Endothelial cell of umbilical vein (primary cell): ENCODE measurements around the gene C1R. TPM values are rescaled to one million over a fixed set of nuclear protein-coding genes. Genes with fewer than 3 reads are reported as not detected.

Source experiments
- BruUV-seq: library from RNA; stranded (reverse); fragments of 400-500 nt; replicated peaks from 2 replicates; lab custom pipeline; 2021; lab: Mats Ljungman, UMichigan
- CTCF ChIA-PET: fragments of 300-600, 350-600 bp; sonication (Branson Sonifier 250); formaldehyde crosslinking; loops from one replicate; lab custom pipeline; 2021; ENCODE audit warnings: antibody characterized with exemption, inconsistent platforms; lab: Charles Lee
- POLR2A ChIA-PET: fragments of 300-600, 350-600 bp; sonication (Branson Sonifier 250); formaldehyde crosslinking; loops from one replicate; lab custom pipeline; 2021; ENCODE audit warnings: antibody characterized with exemption, inconsistent platforms; lab: Charles Lee
- DNase-seq: peaks from one replicate; pipeline ENCODE4 v3.0.0-alpha.2; 2011; ENCODE audit warnings: low read depth, low spot score
- FAIRE-seq: peaks from 2 replicates; lab custom pipeline; 2011; peaks lifted over from hg19 to GRCh38; lab: Jason Lieb, UNC
- H2AFZ ChIP-seq: 2 replicates; pipeline ENCODE4 v1.6.0; 2012; ENCODE audit warnings: low read depth, low read length, control low read depth, inconsistent platforms
- H3K27ac ChIP-seq: 2 replicates; pipeline ENCODE4 v1.5.1; 2011; ENCODE audit warnings: low read depth, mild to moderate bottlenecking, control low read depth, low read length, moderate library complexity; ENCODE audit not compliant: insufficient read depth
- H3K27me3 ChIP-seq, 2 experiments: 2 replicates each; pipeline versions ENCODE4 v1.6.0 to v1.6.1; 2011; ENCODE audit warnings: low read length in 2 of 2, mixed read lengths in 1 of 2; ENCODE audit not compliant: control insufficient read depth in 2 of 2, insufficient read depth in 2 of 2
- H3K36me3 ChIP-seq, 2 experiments: 2 replicates in 1 of 2; 3 replicates in 1 of 2; pipeline ENCODE4 v1.5.1; 2011; ENCODE audit warnings: low read length in 2 of 2, mild to moderate bottlenecking in 1 of 2, moderate library complexity in 1 of 2; ENCODE audit not compliant: control insufficient read depth in 2 of 2, insufficient read depth in 2 of 2; ENCODE audit errors: extremely low read depth in 1 of 2
- H3K4me1 ChIP-seq: 3 replicates; pipeline ENCODE4 v1.5.1; 2011; ENCODE audit warnings: mild to moderate bottlenecking, low read length; ENCODE audit not compliant: control insufficient read depth, insufficient read depth; ENCODE audit errors: extremely low read depth
- H3K4me2 ChIP-seq: 2 replicates; pipeline ENCODE4 v1.6.1; 2011; ENCODE audit warnings: low read length, control low read depth, mixed read lengths; ENCODE audit not compliant: insufficient read depth
- H3K4me3 ChIP-seq, 3 experiments: fragments of 200-600 bp in 1 of 3; sonication (generic), shearing (Covaris generic) in 1 of 3; replicated peaks in 1 of 3; 2 replicates each; pipeline ENCODE4 v1.5.1; 2011 to 2016; ENCODE audit warnings: control low read depth in 3 of 3, low read length in 3 of 3, mild to moderate bottlenecking in 2 of 3, inconsistent platforms in 1 of 3, low read depth in 1 of 3, moderate library complexity in 1 of 3; ENCODE audit not compliant: insufficient read depth in 1 of 3
- H3K79me2 ChIP-seq: 2 replicates; pipeline ENCODE4 v1.6.0; 2012; ENCODE audit warnings: low read length, inconsistent platforms; ENCODE audit not compliant: control insufficient read depth, insufficient read depth
- H3K9ac ChIP-seq: replicated peaks from 2 replicates; pipeline ENCODE3; 2011; ENCODE audit warnings: low read length, control low read depth; ENCODE audit not compliant: insufficient read depth; ENCODE audit errors: extremely low read depth
- H3K9me1 ChIP-seq: replicated peaks from 3 replicates; pipeline ENCODE4 v1.6.0; 2011; ENCODE audit warnings: mild to moderate bottlenecking, low read length; ENCODE audit not compliant: control insufficient read depth, insufficient read depth; ENCODE audit errors: extremely low read depth
- H3K9me3 ChIP-seq: replicated peaks from 2 replicates; pipeline ENCODE4 v1.5.1; 2012; ENCODE audit warnings: low read length, inconsistent platforms; ENCODE audit not compliant: control insufficient read depth, insufficient read depth
- H4K20me1 ChIP-seq: replicated peaks from 2 replicates; pipeline ENCODE3; 2011; ENCODE audit warnings: mild to moderate bottlenecking, low read length; ENCODE audit not compliant: control insufficient read depth, insufficient read depth; ENCODE audit errors: extremely low read depth
- CTCF ChIP-seq, 2 donors: IDR thresholded peaks; 1 replicate in 1 of 2; 2 replicates in 1 of 2; pipeline ENCODE4 v1.5.1; 2011; ENCODE audit warnings: low read length in 2 of 2, mild to moderate bottlenecking in 2 of 2, moderate library complexity in 2 of 2, control low read depth in 1 of 2, inconsistent platforms in 1 of 2, low read depth in 1 of 2; ENCODE audit not compliant: insufficient read depth in 1 of 2; ENCODE audit errors: extremely low read depth in 1 of 2
- EZH2 ChIP-seq: IDR thresholded peaks from 2 replicates; pipeline ENCODE4 v1.6.1; 2012; ENCODE audit warnings: borderline replicate concordance, low read depth, mild to moderate bottlenecking, moderate library complexity, low read length, inconsistent platforms; ENCODE audit not compliant: severe bottlenecking
- FOS ChIP-seq: IDR thresholded peaks from 2 replicates; pipeline ENCODE4 v1.6.1; 2011; ENCODE audit warnings: mild to moderate bottlenecking, low read length, moderate library complexity, borderline replicate concordance; ENCODE audit not compliant: insufficient read depth
- GATA2 ChIP-seq: IDR thresholded peaks from 2 replicates; pipeline ENCODE4 v1.7.0; 2011; ENCODE audit warnings: low read depth, mild to moderate bottlenecking, moderate library complexity, mixed read lengths, low read length; ENCODE audit not compliant: insufficient read length, insufficient read depth
- JUN ChIP-seq: IDR thresholded peaks from 2 replicates; pipeline ENCODE4 v1.6.1; 2011; ENCODE audit warnings: borderline replicate concordance, low read depth; ENCODE audit not compliant: insufficient read length, insufficient read depth
- MAX ChIP-seq: IDR thresholded peaks from 2 replicates; pipeline ENCODE4 v1.6.1; 2011; ENCODE audit not compliant: insufficient read depth, insufficient read length
- MYC ChIP-seq: IDR thresholded peaks from one replicate; pipeline ENCODE4 v1.6.1; 2011; ENCODE audit warnings: mild to moderate bottlenecking, low read depth, low read length
- POLR2A ChIP-seq: IDR thresholded peaks from 2 replicates; pipeline ENCODE4 v1.6.1; 2012; ENCODE audit warnings: low read depth, mild to moderate bottlenecking, control low read depth, low read length
- POLR2AphosphoS5 ChIP-seq: IDR thresholded peaks from 2 replicates; pipeline ENCODE4 v1.6.1; 2012; ENCODE audit warnings: low read depth, mild to moderate bottlenecking, control low read depth, low read length, moderate library complexity; ENCODE audit not compliant: insufficient read depth
- dilution Hi-C: fragments of 300-500 bp; cut with MboI; formaldehyde crosslinking; loops from one replicate; pipeline ENCODE4 v1.15.0; 2019; ENCODE audit warnings: low sequenced_read_pairs; ENCODE audit not compliant: extremely low pct_ligation_motif_present
- intact Hi-C: fragments of 100-400 bp; cut with micrococcal nuclease; formaldehyde crosslinking; loops from one replicate; pipeline ENCODE4 v1.10.0; 2022
- polyA plus RNA-seq, 4 experiments: library from polyadenylated mRNA; depleted of rRNA in 3 of 4; stranded (reverse) in 3 of 4; unstranded in 1 of 4; fragments of >200 nt; gene quantifications; 2 replicates each; pipeline versions ENCODE4 v1.2.1 to v1.2.3, GENCODE V29; 2011 to 2012; ENCODE audit warnings: missing spikeins in 1 of 4
- total RNA-seq: library from RNA; stranded (reverse); gene quantifications from 2 replicates; pipeline ENCODE4 v1.2.3, GENCODE V29; 2021

Gene C1R
- total and polyA plus RNA-seq, 2 donors (not counting 3 experiments of a cell fraction or from before 2014, with no cell fraction given) = 3.6 to 5.8 TPM

- no peaks in the 10 kb centered on the region for H3K9me3 ChIP-seq
- H3K79me2 ChIP-seq = no peaks in the 10 kb centered on the region
- H3K27ac ChIP-seq = no peak overlapping the region
- peaks cover 7 to 11% of the 10 kb centered on the region in 2 experiments for H3K36me3 ChIP-seq
- no peak overlapping the region for H3K9ac ChIP-seq
- no peaks in the 10 kb centered on the region for H4K20me1 ChIP-seq
- DNase-seq = no peak
- H3K4me1 ChIP-seq = no peaks in the 10 kb centered on the region
- ChIA-PET POLR2A (no interaction called here), CTCF (no interaction called here)
- H3K27me3 ChIP-seq = no peaks in the 10 kb centered on the region
- dilution Hi-C loops (no loop called here), intact Hi-C loops (no loop called here)
- no peak overlapping the region for H3K4me3 ChIP-seq
- FAIRE-seq = no peak
- no peak overlapping the region for H2AFZ ChIP-seq
- no peak overlapping the region for H3K4me2 ChIP-seq
- TF ChIP-seq FOS (no peak), MYC (no peak), EZH2 (no peak), MAX (no peak), JUN (no peak), POLR2A (no peak), GATA2 (no peak), CTCF (IDR thresholded peaks at IDR 0.05; ENCODE audit: extremely low read depth in 1 of 2, insufficient read depth in 1 of 2, low read depth in 1 of 2, low read length in 2 of 2) (no peak), POLR2AphosphoS5 (no peak)
- no TSS peak for BruUV-seq
- H3K9me1 ChIP-seq = no peaks in the 10 kb centered on the region
Measured at GRCh38 chr12:7137908-7138307, 45.7 kb upstream of the C1R start.
